ENCODE data around the gene EPG5. TPM values are rescaled to one million over a fixed set of nuclear protein-coding genes. Genes with fewer than 3 reads are reported as not detected.

The EPG5 gene
- total RNA-seq, 1 experiment from 2014 or later: 12.9 TPM

DNA sequence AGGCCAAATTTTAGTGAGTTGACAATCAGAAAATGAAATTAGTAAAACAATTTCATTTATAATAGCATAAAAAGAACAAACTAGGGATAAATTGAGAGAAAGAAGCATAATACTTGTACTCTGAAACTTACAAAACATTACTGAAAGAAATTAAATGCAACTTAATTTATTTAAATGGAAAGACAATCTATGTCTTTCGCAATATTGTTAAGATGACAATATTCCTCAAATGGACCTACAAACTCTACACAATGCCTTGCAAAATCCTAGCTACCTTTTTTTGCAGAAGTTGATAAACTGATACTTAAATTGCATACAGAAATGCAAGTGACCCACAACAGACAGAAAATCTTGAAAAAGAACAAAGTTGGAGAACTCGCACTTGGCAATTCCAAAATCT, 9.1 kb downstream of the EPG5 start:
- no peaks in the 10 kb centered on the region for H3K9me3 ChIP-seq (ENCODE audit: control insufficient read depth, insufficient read depth, low read depth, low read length)
- peaks cover 2% of the 10 kb centered on the region; the same call in 1 of the 2 replicates for H3K4me1 ChIP-seq (ENCODE audit: control insufficient read depth, insufficient read depth, low read length)
- no peak overlapping the region for H3K4me3 ChIP-seq (ENCODE audit: low read depth in 2 of 2, low read length in 2 of 2)
- no peak for DNase-seq (ENCODE audit: low read depth, low spot score)
- TF ChIP-seq TCF7L2 (IDR thresholded peaks at IDR 0.05; ENCODE audit: low read depth, low read length) (no peak), POLR2AphosphoS5 (IDR thresholded peaks at IDR 0.05; ENCODE audit: low read depth, low read length) (no peak), SIN3A (IDR thresholded peaks at IDR 0.05; ENCODE audit: borderline replicate concordance, insufficient read depth, low read depth, low read length) (no peak), REST (IDR thresholded peaks at IDR 0.05; ENCODE audit: insufficient read depth in 1 of 2, low read depth in 2 of 2, low read length in 1 of 2) (no peak)
- TF ChIP-seq, protein P1, sequence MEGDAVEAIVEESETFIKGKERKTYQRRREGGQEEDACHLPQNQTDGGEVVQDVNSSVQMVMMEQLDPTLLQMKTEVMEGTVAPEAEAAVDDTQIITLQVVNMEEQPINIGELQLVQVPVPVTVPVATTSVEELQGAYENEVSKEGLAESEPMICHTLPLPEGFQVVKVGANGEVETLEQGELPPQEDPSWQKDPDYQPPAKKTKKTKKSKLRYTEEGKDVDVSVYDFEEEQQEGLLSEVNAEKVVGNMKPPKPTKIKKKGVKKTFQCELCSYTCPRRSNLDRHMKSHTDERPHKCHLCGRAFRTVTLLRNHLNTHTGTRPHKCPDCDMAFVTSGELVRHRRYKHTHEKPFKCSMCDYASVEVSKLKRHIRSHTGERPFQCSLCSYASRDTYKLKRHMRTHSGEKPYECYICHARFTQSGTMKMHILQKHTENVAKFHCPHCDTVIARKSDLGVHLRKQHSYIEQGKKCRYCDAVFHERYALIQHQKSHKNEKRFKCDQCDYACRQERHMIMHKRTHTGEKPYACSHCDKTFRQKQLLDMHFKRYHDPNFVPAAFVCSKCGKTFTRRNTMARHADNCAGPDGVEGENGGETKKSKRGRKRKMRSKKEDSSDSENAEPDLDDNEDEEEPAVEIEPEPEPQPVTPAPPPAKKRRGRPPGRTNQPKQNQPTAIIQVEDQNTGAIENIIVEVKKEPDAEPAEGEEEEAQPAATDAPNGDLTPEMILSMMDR (IDR thresholded peaks at IDR 0.05): no peak
- no TSS peak for BruUV-seq (replicated peaks)
- intact Hi-C loops (cut with micrococcal nuclease; ENCODE audit: unreplicated experiment) (no loop called here), in situ Hi-C loops (cut with HindIII; ENCODE audit: low pct_unique_long_range_greater_than_20kb, low sequenced_read_pairs) (no loop called here)
- H3K27me3 ChIP-seq (ENCODE audit: control insufficient read depth, insufficient read depth, low read length): no peaks in the 10 kb centered on the region
- H3K36me3 ChIP-seq (ENCODE audit: control insufficient read depth, insufficient read depth, low read length): no peaks in the 10 kb centered on the region
- ChIA-PET POLR2A (no interaction called here), CTCF (no interaction called here)
- no peak overlapping the region for H3K27ac ChIP-seq (ENCODE audit: low read length)
- ATAC-seq: no peak

GRCh38 chr18:45957100-45957499, 10.0 kb downstream of the EPG5 start:
- Histone ChIP-seq H3K36me3 (ENCODE audit: control insufficient read depth, insufficient read depth, low read length) (no peaks in the 10 kb centered on the region), H3K4me1 (ENCODE audit: control insufficient read depth, insufficient read depth, low read length) (no peaks in the 10 kb centered on the region), H3K9me3 (ENCODE audit: control insufficient read depth, insufficient read depth, low read depth, low read length) (no peaks in the 10 kb centered on the region), H3K27me3 (ENCODE audit: control insufficient read depth, insufficient read depth, low read length) (no peaks in the 10 kb centered on the region), H3K27ac (ENCODE audit: low read length) (no peak overlapping the region), H3K4me3 (ENCODE audit: low read depth in 2 of 2, low read length in 2 of 2) (no peak overlapping the region)
- in situ Hi-C loops (cut with HindIII; ENCODE audit: low pct_unique_long_range_greater_than_20kb, low sequenced_read_pairs) (no loop called here), intact Hi-C loops (cut with micrococcal nuclease; ENCODE audit: unreplicated experiment) (no loop called here)
- POLR2A ChIA-PET: no interaction called here
- DNase-seq (ENCODE audit: low read depth, low spot score) (no peak), ATAC-seq (no peak)
- TF ChIP-seq SIN3A (IDR thresholded peaks at IDR 0.05; ENCODE audit: borderline replicate concordance, insufficient read depth, low read depth, low read length) (no peak), TCF7L2 (IDR thresholded peaks at IDR 0.05; ENCODE audit: low read depth, low read length) (no peak), REST (IDR thresholded peaks at IDR 0.05; ENCODE audit: insufficient read depth in 1 of 2, low read depth in 2 of 2, low read length in 1 of 2) (no peak), POLR2AphosphoS5 (IDR thresholded peaks at IDR 0.05; ENCODE audit: low read depth, low read length) (no peak)
- TF ChIP-seq, protein P1 (IDR thresholded peaks at IDR 0.05): no peak
- CTCF ChIA-PET: no interaction called here
- BruUV-seq (replicated peaks): no TSS peak

Measured in Panc1 (cell line).